ENCODE data around the gene MRPS18A. TPM values are rescaled to one million over a fixed set of nuclear protein-coding genes. Genes with fewer than 3 reads are reported as not detected.
"Not testable (repeated sequence)": the region's sequence is repeated elsewhere in the genome, so short reads cannot be mapped to it uniquely, and the experiment has no call there.

The MRPS18A gene
- total RNA-seq, 1 experiment from 2014 or later = 105 TPM

- BruUV-seq (replicated peaks) = no TSS peak
These were observed 29.4 kb downstream of the MRPS18A start for GRCh38 chr6:43658161-43658560.

GRCh38 chr6:43657221-43657802, 30.3 kb downstream of the MRPS18A start:
- no peak overlapping the region for H2AFZ ChIP-seq (ENCODE audit: low read length)
- H3K27me3 ChIP-seq (ENCODE audit: low read length) = no peaks in the 10 kb centered on the region
- no peaks in the 10 kb centered on the region for H3F3A ChIP-seq (ENCODE audit: low read length, unreplicated experiment)
- no peaks in the 10 kb centered on the region for H4K20me1 ChIP-seq (ENCODE audit: low read length)
- intact Hi-C loops (cut with micrococcal nuclease) = no loop called here
- no peak overlapping the region for H3K27ac ChIP-seq (ENCODE audit: low read length)
- ATAC-seq (no peak), DNase-seq (no peak)
- no peaks in the 10 kb centered on the region; the same call in 1 of the 2 replicates for H3K36me3 ChIP-seq (ENCODE audit: low read depth, low read length)
- ChIA-PET POLR2A (ENCODE audit: unreplicated experiment) (no interaction called here), CTCF (no interaction called here)
- TF ChIP-seq CTCF (conservative IDR thresholded peaks at IDR 0.05; ENCODE audit: low read depth, low read length) (no peak), EZH2phosphoT487 (IDR thresholded peaks at IDR 0.05; ENCODE audit: borderline replicate concordance, low read length) (no peak), EZH2 (IDR thresholded peaks at IDR 0.05; ENCODE audit: low read length, unreplicated experiment) (no peak)
- H3K4me2 ChIP-seq (ENCODE audit: low read length) = no peak overlapping the region
- H3K9ac ChIP-seq (ENCODE audit: low read length) = no peak overlapping the region
- no peaks in the 10 kb centered on the region for H3K79me2 ChIP-seq (ENCODE audit: low read length)
- H3K4me1 ChIP-seq (ENCODE audit: insufficient read depth, low read length) = no peaks in the 10 kb centered on the region
- no peak overlapping the region for H3K4me3 ChIP-seq (ENCODE audit: low read length)
- H3K9me2 ChIP-seq (replicated peaks; ENCODE audit: low read length) = no peaks in the 10 kb centered on the region
- no TSS peak for BruUV-seq (replicated peaks)
- 0 out of 2 replicates have a peak, but pooled peaks cover 5% of the 10 kb centered on the region for H3K9me3 ChIP-seq (ENCODE audit: low read length)

More at GRCh38 chr6:43658161-43658560, 29.4 kb downstream of the MRPS18A start:
- no peak for ATAC-seq
- Histone ChIP-seq H3K4me1 (ENCODE audit: insufficient read depth, low read length) (no peaks in the 10 kb centered on the region), H2AFZ (ENCODE audit: low read length) (no peak overlapping the region), H3K4me3 (ENCODE audit: low read length) (no peak overlapping the region), H3K9me2 (replicated peaks; ENCODE audit: low read length) (no peaks in the 10 kb centered on the region), H3F3A (ENCODE audit: low read length, unreplicated experiment) (no peaks in the 10 kb centered on the region), H4K20me1 (ENCODE audit: low read length) (no peaks in the 10 kb centered on the region), H3K9ac (ENCODE audit: low read length) (no peak overlapping the region), H3K9me3 (ENCODE audit: low read length) (0 out of 2 replicates have a peak, but pooled peaks cover 5% of the 10 kb centered on the region), H3K36me3 (ENCODE audit: low read depth, low read length) (no peaks in the 10 kb centered on the region; the same call in 1 of the 2 replicates), H3K79me2 (ENCODE audit: low read length) (no peaks in the 10 kb centered on the region), H3K27me3 (ENCODE audit: low read length) (no peaks in the 10 kb centered on the region), H3K4me2 (ENCODE audit: low read length) (no peak overlapping the region), H3K27ac (ENCODE audit: low read length) (no peak overlapping the region)
- CTCF ChIA-PET = no interaction called here
- intact Hi-C loops (cut with micrococcal nuclease) = no loop called here
- TF ChIP-seq EZH2 (IDR thresholded peaks at IDR 0.05; ENCODE audit: low read length, unreplicated experiment) (no peak), CTCF (conservative IDR thresholded peaks at IDR 0.05; ENCODE audit: low read depth, low read length) (no peak), EZH2phosphoT487 (IDR thresholded peaks at IDR 0.05; ENCODE audit: borderline replicate concordance, low read length) (no peak)
- DNase-seq = no peak
- POLR2A ChIA-PET (ENCODE audit: unreplicated experiment) = no interaction called here

GRCh38 chr6:43652822-43653221, 34.8 kb downstream of the MRPS18A start:
- BruUV-seq (replicated peaks); H2AFZ ChIP-seq (ENCODE audit: low read length); H4K20me1 ChIP-seq (ENCODE audit: low read length); intact Hi-C loops (cut with micrococcal nuclease); H3K9me2 ChIP-seq (replicated peaks; ENCODE audit: low read length); H3F3A ChIP-seq (ENCODE audit: low read length, unreplicated experiment); POLR2A ChIA-PET (ENCODE audit: unreplicated experiment); DNase-seq; ATAC-seq; H3K27ac ChIP-seq (ENCODE audit: low read length); H3K79me2 ChIP-seq (ENCODE audit: low read length); CTCF ChIA-PET; H3K4me3 ChIP-seq (ENCODE audit: low read length); H3K4me2 ChIP-seq (ENCODE audit: low read length); H3K27me3 ChIP-seq (ENCODE audit: low read length); H3K4me1 ChIP-seq (ENCODE audit: insufficient read depth, low read length); H3K9ac ChIP-seq (ENCODE audit: low read length); H3K36me3 ChIP-seq (ENCODE audit: low read depth, low read length); H3K9me3 ChIP-seq (ENCODE audit: low read length): not testable (repeated sequence)

Measured in PC-3 (cell line).